Inflammatory macrophage treated with lipopolysaccharide for 4 hours (primary cell): ENCODE measurements around the gene PC.

Experiments
- DNase-seq: peaks from one replicate; pipeline ENCODE4 v3.0.0-alpha.2; 2020

PC gene

DNA sequence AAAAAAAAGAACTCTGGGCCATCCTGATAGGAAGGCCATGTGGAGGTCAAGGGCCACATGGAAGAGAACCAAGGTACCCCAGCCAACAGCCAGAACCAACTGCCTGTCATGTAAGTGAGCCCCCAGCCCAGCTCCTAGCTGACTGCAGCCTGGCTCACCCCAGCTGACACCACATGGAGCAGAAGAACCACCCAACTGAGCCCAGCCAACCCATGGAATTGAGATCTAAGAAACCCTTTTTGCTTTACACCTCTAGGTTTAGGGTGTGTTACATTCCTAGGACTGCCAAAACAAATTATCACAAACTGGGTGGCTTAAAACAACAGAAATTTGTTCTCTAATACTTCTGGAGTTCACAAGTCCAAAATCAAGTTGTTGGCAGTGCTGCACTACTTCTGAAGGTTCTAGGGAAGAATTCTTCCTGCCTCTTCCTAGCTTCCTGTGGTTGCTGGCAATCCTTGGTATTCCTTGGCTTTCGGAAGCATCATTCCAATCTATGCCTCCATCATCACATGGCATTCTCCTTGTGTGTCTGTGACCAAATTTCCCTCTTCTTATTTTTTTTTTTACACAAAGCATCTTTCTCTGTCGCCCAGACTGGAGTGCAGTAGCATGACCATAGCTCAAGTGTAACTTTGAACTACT lies 21.3 kb upstream of the PC start:
- no peak for DNase-seq

DNA sequence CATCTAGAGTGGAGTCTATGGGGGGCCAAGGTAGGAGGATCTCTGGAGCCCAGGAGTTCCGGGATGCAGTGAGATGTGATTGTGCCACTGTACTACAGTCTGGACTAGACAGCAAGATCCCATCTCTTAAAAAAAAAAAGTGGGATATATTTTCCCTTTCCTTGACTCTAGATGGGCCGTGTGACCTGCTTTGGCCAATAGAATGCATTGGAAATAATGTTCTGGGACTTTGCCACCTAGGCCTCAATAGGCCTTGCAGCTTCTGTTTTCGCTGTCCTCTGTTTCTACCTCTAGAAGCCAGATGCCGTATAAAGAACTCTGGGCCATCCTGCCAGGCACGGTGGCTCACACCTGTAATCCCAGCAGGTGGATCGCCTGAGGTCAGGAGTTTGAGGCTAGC lies 20.5 kb upstream of the PC start:
- DNase-seq = no peak

- DNase-seq = no peak
Observed at GRCh38 chr11:66978229-66978628, 20.0 kb upstream of the PC start.

GRCh38 chr11:66976925-66977324 lies 18.7 kb upstream of the PC start:
- no peak for DNase-seq

DNA sequence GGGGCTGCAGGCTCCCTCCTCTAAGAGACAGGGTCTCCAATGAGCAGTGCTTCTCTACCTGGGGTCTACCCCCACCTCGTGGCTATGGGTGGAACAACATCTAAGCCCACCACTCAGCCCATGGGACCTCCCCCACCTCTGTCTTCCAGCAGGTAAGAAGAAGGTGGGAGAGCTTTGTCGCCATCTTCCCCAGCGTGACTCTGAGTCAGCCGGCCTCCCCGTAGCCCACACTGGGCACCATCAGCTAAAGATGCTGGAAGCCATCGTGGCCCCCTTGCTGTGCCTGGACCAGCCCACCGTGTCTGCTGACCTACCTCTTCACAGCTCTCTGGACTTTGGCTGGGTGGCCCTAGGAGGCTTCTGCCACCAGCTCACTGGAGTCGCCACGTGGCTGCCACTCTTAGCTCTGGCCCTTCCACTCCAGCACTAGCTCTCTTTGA lies 17.9 kb upstream of the PC start:
- DNase-seq = no peak

DNA sequence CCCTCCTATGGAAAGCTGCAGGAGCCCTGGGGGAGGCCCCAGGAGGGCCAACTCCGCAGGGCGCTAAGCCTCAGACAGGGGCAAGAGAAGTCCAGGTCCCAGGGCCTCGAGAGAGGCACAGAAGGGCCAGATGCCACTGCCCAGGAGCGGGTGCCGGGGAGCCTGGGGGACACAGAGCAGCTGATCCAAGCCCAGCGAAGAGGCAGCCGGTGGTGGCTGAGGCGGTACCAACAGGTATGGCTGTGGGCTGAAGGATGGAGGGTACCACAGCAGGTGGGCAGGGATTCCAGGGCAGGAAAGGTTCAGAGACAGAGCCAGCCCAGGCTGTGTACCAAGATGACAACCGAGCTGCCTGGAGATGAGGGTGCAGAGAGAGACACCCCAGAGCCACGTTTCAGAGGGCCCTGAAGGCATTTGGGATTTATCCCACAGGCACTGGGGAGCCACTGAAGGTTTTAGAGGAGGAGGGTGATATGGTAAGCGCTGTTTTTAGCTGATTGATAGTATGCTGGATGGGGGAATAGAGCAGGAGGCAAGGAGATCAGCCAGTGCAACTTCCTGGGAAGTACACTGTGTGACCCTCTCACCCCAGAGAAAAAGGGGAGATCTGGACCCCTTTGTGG lies 17.3 kb upstream of the PC start:
- no peak for DNase-seq

- DNase-seq = no peak
Observed at GRCh38 chr11:66974724-66975404, 16.7 kb upstream of the PC start, which contains the start of gene C11orf86. TSS of gene C11orf86 (plus strand) at chr11:66975304. CDS start at chr11:66975363, 59 bp downstream.

- peak; percentile 83 for DNase-seq
Observed at GRCh38 chr11:66973956-66974580, 15.9 kb upstream of the PC start.

DNA sequence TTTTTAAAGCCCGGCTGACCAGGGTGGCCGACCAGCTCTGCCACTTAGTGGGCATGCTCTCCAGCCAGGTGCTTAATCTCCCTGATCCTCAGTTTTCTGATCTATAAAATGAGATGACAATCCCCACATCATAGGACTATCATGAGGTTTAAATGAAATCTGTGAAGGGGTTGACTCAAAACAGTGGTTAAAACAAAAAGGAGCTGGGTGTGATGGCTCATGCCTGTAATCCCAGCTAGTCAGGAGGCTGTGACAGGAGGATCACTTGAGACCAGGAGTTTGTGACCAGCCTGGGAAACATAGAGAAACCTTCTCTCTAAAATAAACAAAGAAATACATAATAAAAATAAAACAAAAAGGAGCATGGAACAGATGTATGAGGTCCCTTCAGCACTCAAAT lies 13.3 kb upstream of the PC start:
- peak; percentile 59 for DNase-seq

DNA sequence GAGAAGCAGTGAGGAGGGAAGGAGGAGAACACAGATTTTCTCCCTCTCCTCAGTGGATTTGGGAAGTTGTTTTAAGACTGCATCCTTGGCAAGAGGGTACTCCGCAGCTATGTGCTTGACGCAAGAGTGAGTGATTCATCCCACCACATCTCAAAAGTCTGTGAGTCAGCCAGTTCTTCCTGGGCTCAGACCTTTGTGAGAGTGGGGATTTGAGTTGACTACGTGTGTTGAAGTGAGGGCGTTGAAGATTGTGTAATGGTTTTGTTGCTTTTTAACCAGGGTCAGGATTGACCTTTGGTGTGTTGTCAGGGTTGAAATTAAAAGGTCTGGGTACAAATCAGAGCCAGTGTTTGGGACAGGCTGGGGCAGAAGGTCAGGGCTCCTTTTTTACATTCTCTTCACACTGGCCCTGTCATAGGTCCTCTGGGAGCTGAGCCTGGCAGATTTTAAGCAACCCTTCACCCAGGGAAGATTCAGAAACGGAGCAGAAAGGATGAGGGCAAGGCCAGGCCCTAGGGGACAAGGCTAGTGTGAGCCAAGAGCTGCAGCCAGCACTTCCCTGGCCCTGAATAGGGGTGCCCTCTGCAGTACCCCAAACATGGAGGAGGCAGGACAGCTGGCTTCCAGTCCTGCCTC lies 12.7 kb upstream of the PC start:
- peak; percentile 98 for DNase-seq

DNA sequence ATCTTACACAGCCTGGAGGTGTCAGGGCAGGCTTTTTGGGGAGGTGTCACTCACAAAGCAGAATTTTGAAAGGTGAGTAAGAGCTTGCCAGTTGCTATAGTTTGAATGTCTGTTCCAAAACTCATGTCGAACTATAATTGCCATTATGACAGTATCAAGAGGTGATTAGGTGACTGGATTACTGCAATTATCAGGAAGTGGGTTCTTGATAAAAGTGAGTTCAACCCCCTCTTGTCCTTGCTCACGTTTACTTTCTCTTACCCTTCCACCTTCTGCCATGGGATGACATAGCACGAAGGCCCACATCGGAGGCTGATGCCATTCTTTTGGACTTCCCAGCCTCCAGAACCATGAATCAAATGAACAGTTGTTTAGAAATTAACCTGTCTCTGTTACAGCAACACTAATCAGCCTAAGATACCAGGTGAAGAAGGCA lies 12.2 kb upstream of the PC start:
- no peak for DNase-seq

DNA sequence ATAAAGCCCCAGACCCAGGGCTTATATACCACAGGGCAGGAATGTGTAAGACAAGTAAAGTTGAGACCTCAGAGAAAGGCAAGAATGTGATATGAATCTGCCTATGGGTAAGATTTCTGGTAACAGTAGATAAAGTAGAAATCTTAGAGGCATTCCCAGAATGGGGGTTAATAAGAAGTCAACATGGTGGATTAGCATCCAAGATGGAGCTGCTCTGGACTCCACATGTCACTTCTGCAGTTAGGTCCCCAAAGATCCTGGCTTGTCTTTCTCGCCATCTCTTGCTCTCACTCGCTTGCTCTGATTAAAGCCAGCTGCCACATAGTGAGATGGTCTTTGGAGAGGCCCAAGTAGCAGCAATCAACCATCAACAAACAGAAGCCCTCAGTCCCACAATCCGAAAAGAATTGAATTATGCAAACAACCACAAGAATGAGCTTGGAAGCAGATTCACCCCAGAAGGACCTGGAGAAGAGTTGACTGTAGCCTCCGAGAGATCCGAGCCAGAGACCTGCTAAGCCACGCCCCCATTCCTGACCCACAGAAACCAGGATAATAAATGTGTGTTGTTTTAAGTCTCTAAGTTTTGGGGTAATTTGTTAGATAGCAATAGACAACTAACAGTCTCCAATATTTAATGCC lies 11.5 kb upstream of the PC start:
- no peak for DNase-seq

DNA sequence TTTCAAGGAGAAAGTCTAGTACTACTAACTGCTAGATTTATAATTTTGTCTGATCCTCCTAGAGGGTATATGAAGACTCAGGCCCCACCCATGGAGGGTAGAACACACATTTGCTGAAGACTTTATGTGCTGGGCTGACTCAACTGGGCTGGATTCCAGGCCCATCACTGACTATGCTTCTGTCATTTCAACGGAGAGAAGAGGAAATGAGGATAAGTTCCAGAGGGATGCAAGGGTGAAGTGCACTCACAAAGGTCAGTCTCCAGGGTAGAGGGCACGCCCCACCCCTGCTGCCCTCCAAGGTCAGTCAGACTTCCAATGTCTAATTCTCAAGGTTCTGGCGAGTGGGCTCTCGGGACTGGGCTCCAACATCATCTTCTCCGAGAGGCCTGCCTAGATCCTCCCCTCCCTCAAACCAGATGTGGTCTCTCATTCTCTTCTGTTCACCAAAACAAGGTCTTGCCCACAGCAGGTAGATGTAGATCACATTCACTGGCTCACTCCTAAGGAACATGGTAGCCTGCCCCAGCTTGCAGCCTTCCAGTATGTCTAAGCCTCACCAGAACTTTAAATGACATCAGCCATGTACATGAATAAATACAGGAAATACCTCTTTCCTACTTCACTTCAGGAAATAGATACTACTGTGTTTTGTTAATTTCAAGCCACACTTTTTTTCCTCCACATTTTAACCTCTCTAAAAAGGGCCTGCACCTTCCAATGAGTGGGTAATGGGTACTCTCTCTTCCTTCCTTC lies 9.7 kb upstream of the PC start:
- DNase-seq = peak; percentile 56

DNA sequence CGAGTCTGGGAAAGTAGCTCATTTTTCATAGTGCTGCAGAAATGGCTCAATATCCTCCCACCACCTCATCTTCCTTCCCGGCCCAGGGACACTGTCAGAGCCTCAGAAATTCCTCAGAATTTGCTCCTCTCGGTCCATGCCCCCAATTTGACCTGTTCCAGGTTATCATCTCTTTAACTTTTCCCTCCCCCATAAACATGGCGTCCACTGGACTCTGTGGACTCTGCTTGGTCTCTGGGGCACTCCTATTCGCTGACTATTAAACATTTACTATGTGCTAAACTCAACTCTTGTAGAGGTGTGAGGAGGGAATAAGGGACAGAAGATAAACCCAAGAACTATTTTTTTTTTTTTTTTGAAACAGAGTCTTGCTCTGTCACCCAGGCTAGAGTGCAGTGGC lies 8.2 kb upstream of the PC start:
- DNase-seq = no peak

DNA sequence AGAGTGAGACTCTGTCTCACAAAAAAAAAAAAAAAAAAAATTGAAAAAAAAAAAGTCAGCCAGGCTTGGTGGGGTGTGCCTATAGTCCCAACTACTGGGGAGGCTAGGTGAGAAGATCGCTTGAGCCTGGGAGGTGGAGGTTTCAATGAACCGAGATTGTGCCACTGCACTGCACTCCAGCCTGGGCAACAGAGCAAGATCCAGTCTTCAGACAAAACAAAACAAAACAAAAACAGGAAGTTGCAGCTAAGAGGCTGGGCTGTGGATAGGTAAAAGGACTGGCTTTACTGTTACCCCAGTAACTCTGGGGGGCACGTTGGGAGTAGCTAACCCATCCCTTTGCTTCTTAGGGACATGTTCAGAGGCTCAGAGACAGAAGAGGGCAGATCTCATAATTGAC lies 6.3 kb upstream of the PC start:
- no peak for DNase-seq

- no peak for DNase-seq
Observed at GRCh38 chr11:66962801-66963200, 4.6 kb upstream of the PC start.

DNA sequence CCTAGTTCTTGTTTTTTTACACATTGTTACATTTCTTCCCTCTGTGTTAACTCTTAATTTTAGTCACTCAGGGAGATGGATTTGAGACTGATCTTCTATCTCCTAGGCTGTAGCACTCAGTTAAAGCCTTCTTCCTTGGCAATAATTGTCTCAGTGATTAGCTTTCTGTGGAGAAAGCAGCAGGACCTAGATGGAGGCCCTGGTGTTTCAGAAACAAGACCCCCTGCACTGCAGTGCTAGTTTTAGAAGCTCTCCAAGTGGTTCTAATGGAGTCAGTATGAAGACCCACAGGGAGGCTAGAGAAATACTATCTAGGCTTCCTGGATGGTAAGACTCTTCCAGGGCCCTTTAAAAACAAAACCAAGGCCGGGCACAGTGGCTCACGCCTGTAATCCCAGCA lies 4.1 kb upstream of the PC start:
- no peak for DNase-seq

DNA sequence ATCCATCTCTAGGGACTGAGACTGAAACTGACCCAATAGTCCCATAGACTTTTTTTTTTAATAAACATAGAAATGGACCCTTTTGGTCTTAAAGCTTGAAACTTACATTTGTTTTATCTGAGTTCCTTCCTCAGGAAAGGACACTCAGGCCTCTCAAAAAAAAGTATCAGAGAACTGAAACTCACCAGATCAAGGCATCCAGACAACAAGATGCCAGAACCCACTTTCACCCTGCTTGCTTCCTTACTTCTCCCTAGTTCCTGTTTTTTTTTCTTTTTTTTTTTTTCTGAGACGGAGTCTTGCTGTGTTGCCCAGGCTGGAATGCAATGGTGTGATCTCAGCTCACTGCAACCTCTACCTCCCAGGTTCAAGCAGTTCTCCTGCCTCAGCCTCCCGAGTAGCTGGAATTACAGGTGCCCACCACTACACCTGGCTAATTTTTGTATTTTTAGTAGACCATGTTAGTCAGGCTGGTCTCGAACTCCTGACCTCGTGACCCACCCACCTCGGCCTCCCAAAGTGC lies 3.6 kb upstream of the PC start:
- peak; percentile 75 for DNase-seq

- peak; percentile 22 for DNase-seq
Observed at GRCh38 chr11:66958956-66959274, 732 bp upstream of the PC start.

- no peak for DNase-seq
Observed at GRCh38 chr11:66957971-66958231, 282 bp downstream of the PC start.

DNA sequence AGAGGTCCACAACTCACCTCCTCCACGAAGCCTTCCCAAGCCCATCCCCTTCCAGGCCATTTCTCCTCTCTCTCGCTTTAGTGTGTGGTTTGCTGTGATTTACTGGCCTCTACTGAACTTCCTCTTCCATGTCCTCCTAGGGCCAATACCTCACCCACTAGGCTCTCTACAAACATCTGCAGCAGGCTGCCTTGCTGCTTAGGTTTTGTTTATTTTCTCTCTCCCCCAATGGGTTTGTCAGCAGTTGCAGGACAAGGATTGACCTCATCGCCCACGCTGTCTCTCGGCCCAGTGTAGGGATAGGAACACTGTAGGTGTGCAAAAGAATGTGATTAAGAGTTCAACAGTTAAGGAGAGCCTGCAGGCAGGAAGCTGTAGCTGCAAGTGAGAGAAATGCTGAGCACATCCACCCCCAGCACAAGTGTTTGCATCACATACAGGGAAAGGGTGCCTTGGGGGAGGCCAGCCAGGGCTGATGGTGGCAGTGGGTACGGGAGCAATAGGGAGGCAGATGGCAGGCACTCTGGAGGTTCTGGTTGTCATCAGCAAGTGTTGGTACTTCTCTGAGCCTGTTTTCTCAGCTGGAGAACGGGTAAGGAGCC lies 1.4 kb downstream of the PC start:
- DNase-seq = peak; percentile 68
